T-helper 9 cell (primary cell): ENCODE results near the gene ARHGAP5.

Experiments used
- DNase-seq: peaks from one replicate; pipeline ENCODE4 v3.0.0-alpha.2; 2020
- total RNA-seq, 2 donors: gene quantifications; one replicate each; lab custom pipeline; 2026; lab: John Stamatoyannopoulos, UW

ARHGAP5 gene
- total RNA-seq = 165 to 212 reads per million in 2 donors

DNA sequence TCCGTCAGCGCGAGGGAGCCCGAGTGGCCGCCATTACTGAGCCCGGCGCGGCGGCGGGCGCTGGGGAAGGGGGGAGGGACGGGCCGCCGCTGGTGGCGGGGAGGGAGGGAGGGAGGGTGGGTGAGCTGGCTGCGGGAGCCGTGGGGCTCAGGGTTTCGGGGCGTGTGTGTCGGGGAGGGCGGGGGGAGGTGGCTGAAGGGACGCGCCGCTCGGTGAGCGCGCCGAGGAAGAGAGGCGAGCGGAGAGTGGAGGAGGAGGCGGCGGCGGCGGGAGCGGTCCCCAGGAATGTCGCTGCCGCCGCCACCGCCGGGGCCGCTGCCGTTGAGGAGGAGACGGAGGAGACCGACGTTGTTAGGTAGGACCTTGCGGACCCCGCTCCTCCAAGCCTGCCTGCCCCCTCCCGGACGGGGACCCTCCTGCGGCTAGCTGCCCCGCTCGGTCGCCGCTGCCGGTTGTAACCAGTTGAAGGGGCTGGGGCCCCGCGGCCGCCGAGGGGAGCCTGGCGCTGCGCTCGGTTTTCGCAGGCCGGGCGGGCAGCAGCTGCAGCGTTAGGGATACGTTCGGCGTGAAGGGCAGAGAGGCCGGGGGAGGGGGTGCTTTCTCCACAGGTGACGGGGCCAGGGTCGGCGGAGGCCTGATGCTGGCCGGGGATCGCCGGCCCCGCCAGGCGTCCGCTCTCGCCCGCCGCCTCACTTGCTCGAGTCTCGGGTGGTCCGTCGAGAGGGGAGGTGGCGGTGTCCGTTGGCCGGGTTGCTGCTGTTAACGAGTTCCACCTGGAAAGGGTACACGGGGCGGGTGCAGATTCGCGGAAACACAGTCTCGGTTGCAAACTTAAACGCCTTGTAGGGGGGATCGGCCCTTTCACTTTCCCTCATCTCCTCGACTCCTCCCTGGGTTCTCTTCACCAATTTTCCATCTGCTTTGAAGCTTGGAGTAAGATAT is at the start of gene ARHGAP5:
Gene ARHGAP5 (plus strand): TSS at position 224 of the 942 bp plus-strand sequence. CDS start 13,366 bp downstream, outside the sequence.
- DNase-seq = peak; percentile 20

- DNase-seq = no peak
These were observed 48.5 kb upstream of the ARHGAP5 start for GRCh38 chr14:32028599-32028998.

DNA sequence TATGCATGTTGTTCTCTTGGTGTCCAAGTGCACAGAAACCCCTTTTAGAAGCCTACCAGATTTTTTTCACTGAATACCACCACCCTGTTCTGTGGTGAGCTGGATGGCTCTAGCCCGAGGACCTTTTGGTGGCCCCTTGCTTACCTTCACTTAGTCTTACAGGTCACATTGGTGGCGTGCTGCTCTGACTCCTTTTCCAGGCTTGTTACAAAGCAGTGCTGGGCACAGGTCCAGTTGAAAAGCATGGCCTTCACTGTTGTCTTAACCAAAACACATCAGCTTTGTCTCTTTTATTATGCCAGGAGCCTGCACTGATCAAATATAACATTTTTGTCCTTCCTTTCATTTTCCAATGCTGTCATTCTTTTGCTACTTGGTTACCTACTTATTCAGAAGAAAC is 43.6 kb upstream of the ARHGAP5 start:
- DNase-seq = no peak

GRCh38 chr14:32038876-32039275 is 38.2 kb upstream of the ARHGAP5 start:
- no peak for DNase-seq

- DNase-seq = no peak
These were observed 37.6 kb upstream of the ARHGAP5 start for GRCh38 chr14:32039401-32040030.

- DNase-seq = no peak
These were observed 33.5 kb upstream of the ARHGAP5 start for GRCh38 chr14:32043624-32044023.

DNA sequence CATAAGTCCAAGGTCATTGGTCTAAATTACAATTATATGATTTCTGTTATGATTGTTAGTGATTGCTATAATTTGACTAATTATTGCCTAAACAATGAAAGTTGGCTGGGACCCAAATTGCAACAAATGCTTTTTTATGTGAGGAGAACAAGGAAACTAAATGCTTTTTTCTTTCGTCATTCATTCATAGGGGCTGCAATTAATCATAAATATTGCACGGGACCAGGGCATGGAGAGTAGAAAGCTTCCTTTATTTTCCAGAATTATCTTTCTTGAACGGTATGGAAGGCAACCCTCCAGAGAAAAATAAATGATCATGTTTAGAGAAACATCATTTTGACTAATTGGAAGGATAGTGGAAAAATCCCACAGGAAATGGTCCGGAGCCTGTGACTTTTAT is 32.6 kb upstream of the ARHGAP5 start:
- DNase-seq = no peak

- no peak for DNase-seq
These were observed 29.3 kb upstream of the ARHGAP5 start for GRCh38 chr14:32047791-32048190.

DNA sequence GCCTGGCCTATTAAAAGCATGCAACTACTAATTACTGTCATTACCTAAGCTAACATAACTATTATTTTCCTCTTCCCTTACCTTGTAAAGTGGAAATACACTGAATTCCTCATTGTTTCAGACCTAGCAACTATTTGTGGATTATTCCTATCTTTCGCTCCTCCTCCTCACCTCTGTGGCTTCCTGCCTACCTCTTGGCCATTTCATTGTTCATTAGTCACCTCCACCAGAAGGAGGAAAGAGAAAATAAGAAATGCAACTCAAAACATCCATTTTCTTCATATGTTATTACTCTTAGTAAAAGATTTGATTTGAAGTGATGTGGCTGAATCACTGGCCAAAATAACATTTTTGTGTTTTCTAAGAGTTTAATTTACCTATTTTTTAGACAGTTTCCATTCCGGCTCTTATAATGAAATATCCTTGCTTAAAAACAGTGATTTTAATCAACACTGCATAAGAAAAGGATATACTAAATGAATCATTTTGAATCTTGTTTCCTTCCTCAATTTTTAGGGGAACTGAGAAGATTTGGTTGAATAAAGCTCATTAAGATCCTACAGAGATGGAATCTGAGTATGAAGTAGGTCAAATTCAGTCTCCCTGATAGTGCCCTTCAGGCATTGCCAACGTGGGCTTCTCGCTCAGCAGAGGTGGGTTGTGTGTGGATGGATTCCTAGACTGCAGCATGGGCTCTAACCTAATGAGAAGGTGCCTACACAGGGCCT is 27.6 kb upstream of the ARHGAP5 start:
- no peak for DNase-seq

DNA sequence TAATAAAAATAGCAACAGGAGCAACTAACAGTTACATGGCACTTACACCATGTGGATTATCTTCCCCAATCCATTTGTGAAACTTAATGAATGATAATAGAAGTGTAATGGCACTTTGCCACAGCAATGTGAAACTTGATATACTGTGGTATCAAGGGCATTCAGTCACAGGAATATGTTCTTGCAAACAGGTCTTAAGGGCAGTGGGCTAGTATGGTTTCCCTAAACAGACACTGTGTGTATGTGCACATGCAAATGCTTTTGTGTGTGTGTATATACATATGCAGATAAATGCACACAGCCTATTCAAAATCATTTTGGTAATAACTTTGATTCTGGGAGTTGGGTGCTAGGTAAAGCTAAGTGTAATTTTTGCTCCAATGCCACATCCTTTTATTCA is 26.2 kb upstream of the ARHGAP5 start:
- DNase-seq = no peak

DNA sequence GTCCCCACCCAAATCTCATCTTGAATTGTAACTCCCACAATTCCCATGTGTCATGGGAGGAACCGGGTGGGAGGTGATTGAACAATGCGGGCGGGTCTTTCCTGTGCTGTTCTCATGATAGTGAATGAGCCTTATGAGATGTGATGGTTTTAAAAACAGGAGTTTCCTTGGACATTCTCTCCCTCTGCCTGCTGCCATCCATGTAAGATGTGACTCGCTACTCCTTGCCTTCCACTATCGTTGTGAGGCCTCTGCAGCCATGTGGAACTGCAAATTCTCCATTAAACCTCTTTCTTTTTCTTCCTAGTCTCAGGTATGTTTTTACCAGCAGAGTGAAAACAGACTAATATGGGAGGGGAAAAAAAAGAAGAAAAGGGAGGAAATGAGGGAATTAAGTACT is 22.6 kb upstream of the ARHGAP5 start:
- DNase-seq = no peak

GRCh38 chr14:32055175-32055574 is 21.9 kb upstream of the ARHGAP5 start:
- no peak for DNase-seq

DNA sequence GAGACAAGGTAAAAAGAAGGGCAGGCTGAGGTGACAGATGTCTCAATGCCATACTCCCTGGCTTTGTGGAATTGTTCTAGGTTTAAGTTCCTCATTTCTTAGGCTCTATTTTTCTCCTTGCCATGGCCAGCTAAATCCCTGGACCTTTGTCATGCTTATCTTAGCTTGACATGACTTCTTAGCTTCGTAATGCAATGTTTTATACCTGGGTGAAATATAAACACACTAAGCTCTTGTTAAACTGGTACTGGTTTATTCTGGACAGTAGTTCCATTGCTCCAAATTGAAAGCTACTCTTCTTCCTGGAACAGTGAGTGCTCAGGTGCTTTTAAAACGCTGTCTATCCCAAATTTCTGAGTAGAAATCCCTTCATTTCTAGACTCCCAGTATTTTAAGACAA is 17.4 kb upstream of the ARHGAP5 start:
- no peak for DNase-seq

DNA sequence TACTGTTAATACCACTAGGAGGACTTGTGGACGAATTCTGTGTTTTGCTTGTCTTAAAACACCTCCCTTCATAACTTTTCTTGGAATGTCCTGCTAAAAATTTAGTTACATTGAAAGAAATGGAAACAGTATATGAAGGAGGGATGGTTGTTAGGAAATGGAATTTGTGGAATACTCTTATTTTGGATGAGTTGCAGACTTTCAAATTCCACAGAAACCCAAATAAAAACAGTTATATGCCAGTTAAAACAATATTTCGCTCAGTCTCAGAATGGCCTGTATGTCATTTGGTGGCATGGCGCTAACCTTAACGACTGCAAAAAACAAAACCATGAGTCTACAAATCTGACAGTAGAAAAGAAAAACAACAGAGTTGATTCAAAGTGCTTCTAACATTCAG is 12.2 kb upstream of the ARHGAP5 start:
- no peak for DNase-seq

DNA sequence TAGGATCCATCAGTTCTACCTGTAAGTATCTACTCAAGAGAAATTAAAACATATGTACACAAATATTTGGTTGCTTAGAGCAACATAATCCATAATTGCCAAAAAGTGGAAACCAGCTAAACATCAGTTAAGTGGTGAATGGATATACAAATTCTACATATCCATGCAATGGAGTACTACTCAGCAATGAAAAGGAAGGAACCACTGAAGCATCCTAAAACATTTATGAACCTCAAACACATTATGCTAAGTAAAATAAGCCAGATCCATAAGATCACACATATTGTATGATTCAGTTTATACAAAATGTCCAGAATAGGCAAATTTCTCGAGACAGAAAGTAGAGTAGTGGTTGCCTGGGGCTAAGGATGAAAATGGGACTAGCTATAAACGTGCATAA is 8.4 kb upstream of the ARHGAP5 start:
- DNase-seq = no peak

DNA sequence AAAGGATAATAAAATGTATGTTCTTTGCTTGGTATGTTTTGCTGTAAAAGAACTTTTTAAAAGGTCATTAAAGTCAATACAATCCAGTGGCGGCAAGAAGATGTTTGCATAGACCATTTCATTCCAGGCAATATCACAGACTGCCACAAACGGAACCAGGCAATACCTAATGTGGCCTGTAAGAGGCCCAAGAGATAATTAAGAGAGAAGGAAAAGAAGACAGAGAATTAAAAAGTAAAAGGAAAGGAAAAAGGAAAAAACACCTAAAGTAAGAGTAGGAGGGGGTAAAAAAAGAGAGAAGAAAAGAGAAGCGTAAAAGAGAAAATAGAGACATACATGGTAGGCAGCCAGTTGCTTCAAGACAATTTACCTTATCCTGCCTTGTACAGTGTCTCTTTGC is 6.8 kb upstream of the ARHGAP5 start:
- DNase-seq = no peak

DNA sequence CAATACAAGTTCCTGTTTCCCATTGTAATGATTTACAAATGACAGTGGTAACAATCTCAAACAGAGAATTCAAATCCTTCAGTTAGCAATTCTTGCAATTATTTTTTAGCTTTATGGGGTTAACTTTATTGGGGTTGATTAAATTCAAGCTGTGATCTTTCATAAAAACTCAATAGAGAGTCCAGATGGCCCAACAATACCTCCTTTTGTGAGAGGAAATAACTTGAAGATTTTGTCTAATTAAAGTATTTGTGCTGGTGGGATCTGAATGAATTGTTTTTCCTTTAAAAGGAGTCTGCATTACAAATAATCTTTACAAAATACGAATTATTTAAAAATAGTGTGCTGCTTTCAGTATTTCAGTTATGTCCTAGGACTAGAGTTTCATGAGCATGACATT is 4.4 kb upstream of the ARHGAP5 start:
- no peak for DNase-seq

- DNase-seq = peak; percentile 13
These were observed 3.4 kb upstream of the ARHGAP5 start for GRCh38 chr14:32073537-32074189.

GRCh38 chr14:32074887-32075572 is 2.1 kb upstream of the ARHGAP5 start:
- no peak for DNase-seq

DNA sequence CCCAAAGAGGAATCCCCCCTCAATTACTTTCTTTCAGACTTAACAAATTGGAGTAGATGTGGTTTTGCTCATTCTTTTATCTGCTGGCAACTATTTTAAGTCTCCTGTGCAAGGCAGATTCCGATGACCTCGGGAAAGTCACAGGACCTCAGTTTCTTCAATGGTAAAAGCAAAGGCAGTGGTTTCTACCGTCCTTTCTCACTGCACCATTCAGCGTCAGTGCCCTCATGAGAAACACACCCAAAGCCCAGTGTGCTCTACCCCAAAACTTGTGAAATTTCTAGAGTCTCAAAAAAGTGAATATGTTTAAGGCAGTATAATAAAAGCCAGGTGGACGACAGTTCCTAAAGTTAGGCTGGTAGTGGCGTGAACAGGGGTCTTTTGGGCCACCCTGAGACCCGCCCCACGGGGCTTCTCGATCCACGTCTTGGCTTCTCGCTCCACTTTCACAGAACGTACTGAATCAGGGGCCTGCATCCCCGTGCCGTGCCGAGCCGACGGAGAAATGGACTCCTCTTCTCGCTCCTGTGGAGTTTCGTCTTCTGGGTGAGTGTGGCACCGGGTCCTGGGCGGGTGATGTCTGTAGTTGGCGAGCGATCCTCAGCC is 1.3 kb upstream of the ARHGAP5 start:
- DNase-seq = no peak

DNA sequence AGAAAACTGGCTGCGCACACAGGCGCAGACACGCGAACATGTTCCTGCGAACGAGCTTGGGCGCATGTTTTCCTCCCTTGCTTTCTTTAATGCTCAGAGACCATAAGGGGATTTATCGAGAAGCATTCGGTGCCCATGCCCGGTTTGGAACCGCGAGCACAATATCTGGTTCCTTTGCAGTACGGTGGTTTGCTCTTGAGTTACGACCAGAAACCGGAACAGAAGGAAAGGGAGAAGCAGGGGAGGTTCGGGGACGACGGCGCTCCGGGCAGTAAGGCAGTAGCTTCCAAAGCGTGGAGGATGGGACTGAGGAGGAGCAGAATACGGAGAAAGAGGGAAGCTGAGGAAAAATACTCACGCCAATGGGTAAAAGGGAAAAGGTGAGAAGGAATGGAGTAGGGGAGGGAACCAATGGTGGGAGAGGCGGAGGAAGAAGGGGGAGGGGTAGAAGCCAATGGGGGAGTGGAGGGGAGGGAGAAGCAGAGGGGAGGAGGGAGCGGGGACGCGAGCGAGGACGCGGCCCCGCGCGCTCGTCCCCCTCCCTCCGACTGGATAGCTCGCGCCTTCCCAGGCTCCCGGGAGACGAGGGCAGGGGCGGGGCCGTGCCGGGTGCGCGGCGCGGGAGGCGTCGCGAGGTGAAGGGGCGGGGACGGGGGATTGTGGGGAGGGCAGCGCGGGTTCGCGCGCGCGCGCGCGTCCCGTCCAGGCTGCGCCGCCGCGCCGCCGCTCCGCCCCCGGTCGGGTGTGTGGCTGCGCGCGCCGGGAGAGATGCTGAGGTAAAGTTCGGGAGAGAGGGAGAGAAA is 625 bp upstream of the ARHGAP5 start:
- DNase-seq = peak; percentile 69
